ENCODE measurements around the gene GRIN2C. TPM values are rescaled to one million over a fixed set of nuclear protein-coding genes. Genes with fewer than 3 reads are reported as not detected.

GRIN2C gene
- total and polyA plus RNA-seq, 7 donors = 0.22 to 0.49 TPM; not detected in 5

- TF ChIP-seq EP300 (IDR thresholded peaks at IDR 0.05) (no peak), POLR2AphosphoS5 (IDR thresholded peaks at IDR 0.05) (no peak), POLR2A (IDR thresholded peaks at IDR 0.05) (no peak), CTCF (IDR thresholded peaks at IDR 0.05) (no peak)
- Histone ChIP-seq H3K9me3 (no peaks in the 10 kb centered on the region), H3K36me3 (no peaks in the 10 kb centered on the region), H3K27me3 (no peaks in the 10 kb centered on the region), H3K4me3 (no peak overlapping the region), H3K4me1 (peaks cover 0 to 18% (median 10%) of the 10 kb centered on the region in 4 donors), H3K27ac (no peak overlapping the region)
- intact Hi-C loops (cut with DNase I) = no loop called here
- WGBS, 2 donors = 83 to 89% methylated on average over 12 of the region's 12 CpGs
- no peak for DNase-seq
Measured at GRCh38 chr17:74868251-74868907, 8.7 kb upstream of the GRIN2C start.

GRCh38 chr17:74866198-74866835 lies 6.6 kb upstream of the GRIN2C start:
- peaks cover 4 to 17% (median 7%) of the 10 kb centered on the region in 3 donors for H3K27me3 ChIP-seq
- H3K4me3 ChIP-seq = no peak overlapping the region
- TF ChIP-seq EP300 (IDR thresholded peaks at IDR 0.05) = no peak
- TF ChIP-seq POLR2AphosphoS5 (IDR thresholded peaks at IDR 0.05) = no peak
- no peak for TF ChIP-seq POLR2A (IDR thresholded peaks at IDR 0.05)
- no peak for TF ChIP-seq CTCF (IDR thresholded peaks at IDR 0.05)
- no peaks in the 10 kb centered on the region for H3K36me3 ChIP-seq
- no peak for DNase-seq
- peaks cover 0 to 11% (median 8%) of the 10 kb centered on the region in 4 donors for H3K4me1 ChIP-seq
- 79 to 82% methylated on average over 19 of the region's 19 CpGs for WGBS, 2 donors
- H3K9me3 ChIP-seq = no peaks in the 10 kb centered on the region
- no peak overlapping the region for H3K27ac ChIP-seq
- intact Hi-C loops (cut with DNase I) = no loop called here

- intact Hi-C loops (cut with DNase I) = loop anchor here (1.0 kb wide), 2 partner anchors 74 to 121 kb away; no protein-coding TSS in a partner anchor
- 75 to 84% methylated on average over 19 of the region's 19 CpGs for WGBS, 2 donors
- H3K9me3 ChIP-seq = no peaks in the 10 kb centered on the region
- H3K4me3 ChIP-seq = no peak overlapping the region
- no peak overlapping the region for H3K27ac ChIP-seq
- no peaks in the 10 kb centered on the region for H3K36me3 ChIP-seq
- TF ChIP-seq CTCF (IDR thresholded peaks at IDR 0.05) = no peak
- TF ChIP-seq POLR2A (IDR thresholded peaks at IDR 0.05) = no peak
- no peak for TF ChIP-seq POLR2AphosphoS5 (IDR thresholded peaks at IDR 0.05)
- TF ChIP-seq EP300 (IDR thresholded peaks at IDR 0.05) = no peak
- peaks cover 10 to 23% (median 13%) of the 10 kb centered on the region in 3 donors for H3K27me3 ChIP-seq
- DNase-seq = no peak
- H3K4me1 ChIP-seq = peaks cover 0 to 18% (median 15%) of the 10 kb centered on the region in 4 donors
Measured at GRCh38 chr17:74865504-74866197, 6.0 kb upstream of the GRIN2C start.

- no peaks in the 10 kb centered on the region for H3K36me3 ChIP-seq
- H3K4me1 ChIP-seq = peaks cover 0 to 24% (median 22%) of the 10 kb centered on the region in 4 donors
- intact Hi-C loops (cut with DNase I) = loop anchor here (1.0 to 5.0 kb wide), 3 partner anchors 74 to 413 kb away; no protein-coding TSS in a partner anchor
- no peak overlapping the region for H3K4me3 ChIP-seq
- H3K27ac ChIP-seq = no peak overlapping the region
- peak; percentile 87 for DNase-seq
- TF ChIP-seq CTCF (IDR thresholded peaks at IDR 0.05) (peak; percentile 89 to 96 (median 94)), EP300 (IDR thresholded peaks at IDR 0.05) (no peak), POLR2A (IDR thresholded peaks at IDR 0.05) (no peak)
- 29 to 31% methylated on average over 11 of the region's 11 CpGs for WGBS, 2 donors
- H3K9me3 ChIP-seq = no peaks in the 10 kb centered on the region
- peaks cover 18 to 31% (median 20%) of the 10 kb centered on the region in 3 donors for H3K27me3 ChIP-seq
Measured at GRCh38 chr17:74864866-74865395, 5.2 kb upstream of the GRIN2C start.

Measured in sigmoid colon (tissue), 7 donors.